ENCODE results near the gene CEP70.
"Not testable (repeated sequence)": the region's sequence is repeated elsewhere in the genome, so short reads cannot be mapped to it uniquely, and the experiment has no call there.

Gene CEP70

DNA sequence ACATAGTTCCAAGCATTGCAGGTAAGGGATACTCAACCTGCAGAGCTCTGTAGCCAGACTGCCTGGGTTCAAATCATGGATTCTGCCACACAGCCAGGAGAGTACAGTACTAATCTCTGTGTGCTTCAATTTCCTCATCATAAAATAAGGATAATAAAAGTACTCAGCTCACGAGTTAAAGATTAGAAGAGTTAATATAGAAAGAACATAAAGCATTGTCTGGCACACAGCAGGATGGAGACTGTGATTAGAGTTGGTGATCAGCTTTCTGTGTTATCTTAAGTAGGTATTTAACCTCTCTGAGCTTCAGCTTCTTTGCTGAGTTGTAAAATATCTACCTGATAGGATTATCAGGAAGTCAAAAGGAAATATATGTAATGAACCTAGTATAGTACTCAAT lies 2.7 kb downstream of the CEP70 start:
- DNase-seq (ENCODE audit: low read depth) = no peak

DNA sequence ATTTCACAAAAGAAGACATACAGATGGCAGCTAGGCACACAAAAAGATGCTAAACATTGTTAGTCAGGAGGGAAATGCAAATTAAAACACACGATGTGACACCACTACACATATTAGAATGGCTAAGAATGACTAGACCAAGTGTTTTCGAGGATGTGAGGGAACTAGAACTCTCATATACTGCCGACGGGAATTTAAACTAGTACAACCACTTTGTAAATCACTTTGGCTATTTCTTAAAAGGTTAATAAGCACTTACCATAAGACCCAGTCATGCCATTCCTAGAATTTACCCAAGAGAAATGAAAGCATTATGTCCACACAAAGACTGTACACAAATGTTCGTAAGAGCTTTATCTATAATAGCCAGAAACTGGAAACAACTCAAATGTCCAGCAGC lies 5.6 kb downstream of the CEP70 start:
- DNase-seq (ENCODE audit: low read depth) = no peak

DNA sequence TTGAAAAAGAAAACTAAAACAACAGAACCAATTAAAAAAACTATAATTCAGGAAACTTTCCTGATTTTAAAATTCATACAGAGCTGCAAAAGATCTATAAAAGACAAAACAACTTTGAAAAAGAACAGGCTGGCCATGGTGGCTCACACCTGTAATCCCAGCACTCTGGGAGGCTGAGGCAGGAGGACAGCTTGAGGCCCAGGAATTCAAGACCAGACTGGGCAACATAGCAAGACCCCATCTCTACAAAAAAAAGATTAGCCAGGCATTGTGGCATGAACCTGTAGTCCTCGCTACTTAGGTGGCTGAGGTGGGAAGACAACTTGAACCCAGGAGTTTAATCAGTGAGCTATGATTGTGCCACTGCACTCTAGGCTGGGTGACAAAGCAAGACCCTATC lies 6.7 kb downstream of the CEP70 start:
- no peak for DNase-seq (ENCODE audit: low read depth)

DNA sequence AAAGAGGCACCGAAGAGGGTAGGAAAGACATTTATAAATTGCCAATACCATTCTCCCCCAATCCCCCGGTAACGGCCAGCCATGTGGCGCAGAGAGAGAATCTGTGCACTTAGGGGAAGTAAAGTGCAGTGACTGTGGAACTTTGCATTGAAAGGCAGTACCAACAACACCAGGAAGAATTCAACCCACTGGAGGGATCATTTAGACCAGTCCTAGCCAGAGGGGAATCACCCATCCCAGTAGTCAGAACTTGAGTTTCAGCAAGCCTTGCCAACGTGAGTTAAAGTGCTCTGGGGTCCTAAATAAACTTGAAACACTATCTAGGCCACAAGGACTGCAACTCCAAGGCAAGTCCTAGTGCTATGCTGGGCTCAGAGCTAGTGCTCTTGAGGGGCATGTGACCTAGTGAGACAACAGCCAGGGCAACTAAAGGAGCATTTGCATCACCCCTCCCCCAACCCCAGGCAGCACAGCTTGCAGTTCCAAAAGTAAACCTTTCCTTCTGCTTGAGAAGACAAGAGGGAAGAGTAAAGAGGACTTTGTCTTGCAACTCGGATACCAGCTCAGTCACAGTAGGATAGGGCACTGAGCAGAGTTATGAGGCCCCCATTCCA lies 15.0 kb downstream of the CEP70 start:
- DNase-seq (ENCODE audit: low read depth) = no peak

DNA sequence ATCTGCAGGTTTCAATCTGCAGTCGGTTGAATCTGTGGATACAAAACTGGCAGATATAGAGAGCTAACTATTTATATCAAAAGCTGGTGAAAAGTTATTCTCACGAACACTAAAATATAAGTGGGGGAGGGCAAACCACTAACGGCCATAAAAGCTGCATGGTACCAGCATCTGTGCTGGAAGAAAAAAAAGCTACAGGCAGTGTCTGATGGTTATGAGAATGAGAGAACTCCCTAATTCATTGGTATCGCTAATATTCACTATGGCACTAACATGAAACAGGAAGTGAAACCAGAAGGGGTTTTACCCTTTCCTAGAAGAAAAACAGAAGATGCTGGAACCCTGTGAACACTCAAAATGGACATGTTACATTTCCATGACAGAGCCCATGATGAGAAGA lies 15.9 kb downstream of the CEP70 start:
- no peak for DNase-seq (ENCODE audit: low read depth)

DNA sequence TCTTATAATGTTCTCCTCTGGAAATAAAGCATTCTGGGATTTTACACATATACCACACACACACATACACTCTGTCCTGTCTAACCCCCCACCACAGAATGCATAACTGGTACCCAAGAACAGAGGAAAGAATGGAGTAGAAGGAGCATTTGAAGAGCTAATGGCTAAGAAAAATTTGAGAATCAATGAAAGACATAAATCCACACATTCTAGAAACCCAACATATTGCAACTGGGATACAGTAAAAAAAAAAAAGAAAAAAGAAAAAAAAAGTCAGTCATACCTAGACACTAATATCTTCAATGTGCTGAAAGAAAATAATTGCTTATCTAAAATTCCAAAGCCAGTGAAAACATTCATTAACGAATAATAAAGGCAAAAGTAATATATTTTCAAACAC lies 20.9 kb downstream of the CEP70 start:
- DNase-seq (ENCODE audit: low read depth) = no peak

DNA sequence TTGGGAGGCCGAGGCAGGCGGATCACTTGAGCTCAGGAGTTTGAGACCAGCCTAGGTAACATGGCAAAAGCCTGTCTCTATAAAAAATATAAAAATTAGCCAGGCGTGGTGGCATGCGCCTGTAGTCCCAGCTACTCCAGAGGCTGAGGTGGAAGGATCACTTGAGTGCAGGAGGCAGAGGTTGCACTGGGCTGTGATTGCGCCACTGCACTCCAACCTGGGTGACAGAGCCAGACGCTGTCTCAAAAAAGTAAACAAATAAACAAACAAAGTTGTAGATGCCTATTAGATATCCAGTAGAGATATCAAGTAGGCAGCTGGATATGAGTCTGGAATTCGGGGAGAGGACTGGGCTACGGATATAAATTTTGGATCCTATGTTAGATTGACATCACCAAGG lies 24.4 kb downstream of the CEP70 start:
- not testable (repeated sequence) for DNase-seq (ENCODE audit: low read depth)

DNA sequence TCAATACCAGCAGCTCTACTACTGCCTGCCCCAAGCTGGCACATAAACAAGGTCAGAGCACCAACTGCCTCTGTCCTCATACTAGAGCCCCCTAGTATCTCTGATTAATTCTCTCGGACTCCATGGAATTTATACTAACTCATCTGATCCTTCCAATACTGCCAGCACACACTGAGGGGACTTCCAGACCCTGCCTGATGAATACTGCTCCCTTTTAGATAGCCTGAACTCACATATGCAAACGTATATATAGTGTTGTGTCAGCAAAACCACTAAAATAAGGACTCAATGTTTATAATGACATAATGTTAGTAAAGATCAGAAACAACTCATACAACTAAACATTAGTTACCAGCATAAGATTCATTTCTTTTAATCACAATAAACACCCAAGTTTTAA lies 25.0 kb downstream of the CEP70 start:
- DNase-seq (ENCODE audit: low read depth) = no peak

DNA sequence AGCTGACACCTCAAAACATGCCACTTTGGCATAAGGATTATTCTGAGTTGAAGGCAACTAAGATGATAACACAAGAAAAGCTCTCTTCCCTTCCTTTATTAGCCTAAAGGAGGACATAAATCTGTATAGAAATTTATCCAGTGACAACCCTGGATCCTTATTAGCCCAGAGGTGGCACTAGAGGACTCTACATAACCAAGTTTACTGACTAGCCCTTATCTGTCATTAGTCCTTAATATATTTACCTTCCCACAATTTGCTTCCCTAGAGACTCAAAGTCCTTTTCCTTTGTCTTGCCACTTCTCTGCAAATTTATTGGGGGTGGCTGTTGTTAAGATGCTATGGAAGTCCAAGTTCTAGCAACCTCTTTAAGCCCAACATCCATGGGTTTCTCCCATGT lies 26.7 kb downstream of the CEP70 start:
- DNase-seq (ENCODE audit: low read depth) = no peak

DNA sequence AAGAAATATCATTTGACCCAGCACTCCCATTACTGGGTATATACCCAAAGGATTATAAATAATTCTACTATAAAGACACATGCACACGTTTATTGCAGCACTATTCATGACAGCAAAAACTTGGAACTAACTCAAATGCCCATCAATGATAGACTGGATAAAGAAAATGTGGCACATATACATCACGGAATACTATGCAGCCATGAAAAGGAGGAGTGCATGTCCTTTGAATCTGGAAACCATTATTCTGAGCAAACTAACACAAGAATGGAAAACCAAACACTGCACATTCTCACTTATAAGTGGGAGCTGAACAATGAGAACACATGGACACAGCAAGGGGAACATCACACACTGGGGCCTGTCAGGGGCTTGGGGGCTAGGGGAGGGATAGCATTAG lies 27.8 kb downstream of the CEP70 start:
- DNase-seq (ENCODE audit: low read depth) = not testable (repeated sequence)

DNA sequence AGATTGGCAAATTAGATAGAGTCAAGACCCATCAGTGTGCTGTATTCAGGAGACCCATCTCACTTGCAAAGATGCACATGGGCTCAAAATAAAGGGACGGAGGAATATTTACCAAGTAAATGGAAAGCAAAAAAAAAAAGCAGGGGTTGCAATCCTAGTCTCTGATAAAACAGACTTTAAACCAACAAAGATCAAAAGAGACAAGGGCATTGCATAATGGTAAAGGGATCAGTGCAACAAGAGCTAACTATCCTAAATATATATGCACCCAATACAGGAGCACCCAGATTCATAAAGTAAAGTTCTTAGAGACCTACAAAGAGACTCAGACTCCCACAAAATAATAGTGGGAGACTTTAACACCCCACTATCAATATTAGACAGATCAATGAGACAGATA lies 31.2 kb downstream of the CEP70 start:
- DNase-seq (ENCODE audit: low read depth) = not testable (repeated sequence)

DNA sequence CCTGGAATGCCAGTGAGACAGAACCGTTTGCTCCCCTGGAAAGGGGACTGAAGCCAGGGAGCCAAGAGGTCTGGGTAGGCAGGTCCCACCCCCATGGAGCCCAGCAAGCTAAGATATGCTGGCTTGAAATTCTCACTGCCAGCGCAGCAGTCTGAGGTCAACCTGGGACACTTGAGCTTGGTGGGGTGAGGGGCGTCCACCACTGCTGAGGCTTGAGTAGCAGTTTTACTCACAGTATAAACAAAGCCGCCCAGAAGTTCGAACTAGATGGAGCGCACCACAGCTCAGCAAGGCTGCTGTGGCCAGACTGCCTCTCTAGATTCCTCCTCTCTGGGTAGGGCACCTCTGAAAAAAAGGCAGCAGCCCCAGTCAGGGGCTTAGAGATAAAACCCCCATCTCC lies 33.6 kb downstream of the CEP70 start:
- DNase-seq (ENCODE audit: low read depth) = no peak

DNA sequence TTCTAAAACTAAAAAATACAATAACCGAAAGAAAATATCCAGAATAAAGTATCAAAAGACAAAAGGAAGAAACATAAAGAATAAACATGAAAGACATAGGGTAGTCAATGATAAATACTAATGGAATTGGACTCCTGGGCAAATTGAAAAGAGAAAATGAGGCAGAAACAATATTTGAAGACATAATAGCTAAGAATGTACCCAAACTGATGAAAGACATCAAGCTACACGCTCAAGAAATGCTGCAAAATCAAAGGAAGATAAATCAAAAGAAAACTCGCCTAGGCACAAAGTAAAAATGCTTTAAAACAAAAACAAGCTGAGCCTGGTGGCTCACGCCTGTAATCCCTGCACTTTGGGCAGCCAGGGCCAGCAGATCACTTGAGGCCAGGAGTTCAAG lies 34.9 kb downstream of the CEP70 start:
- no peak for DNase-seq (ENCODE audit: low read depth)

DNA sequence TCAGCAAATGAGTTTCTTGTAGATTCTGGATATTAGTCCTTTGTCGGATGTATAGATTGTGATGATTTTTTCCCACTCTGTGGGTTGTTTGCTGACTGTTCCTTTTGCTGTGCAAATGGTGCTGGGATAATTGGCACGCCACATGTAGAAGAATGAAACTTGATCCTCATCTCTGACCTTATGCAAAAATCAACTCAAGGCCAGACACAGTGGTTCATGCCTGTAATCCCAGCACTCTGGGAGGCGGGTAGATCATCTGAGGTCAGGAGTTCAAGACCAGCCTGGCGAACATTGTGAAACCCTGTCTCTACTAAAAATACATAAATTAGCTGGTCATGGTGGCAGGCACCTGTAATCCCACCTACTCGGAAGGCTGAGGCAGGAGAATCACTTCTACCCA lies 39.3 kb downstream of the CEP70 start:
- DNase-seq (ENCODE audit: low read depth) = not testable (repeated sequence)

DNA sequence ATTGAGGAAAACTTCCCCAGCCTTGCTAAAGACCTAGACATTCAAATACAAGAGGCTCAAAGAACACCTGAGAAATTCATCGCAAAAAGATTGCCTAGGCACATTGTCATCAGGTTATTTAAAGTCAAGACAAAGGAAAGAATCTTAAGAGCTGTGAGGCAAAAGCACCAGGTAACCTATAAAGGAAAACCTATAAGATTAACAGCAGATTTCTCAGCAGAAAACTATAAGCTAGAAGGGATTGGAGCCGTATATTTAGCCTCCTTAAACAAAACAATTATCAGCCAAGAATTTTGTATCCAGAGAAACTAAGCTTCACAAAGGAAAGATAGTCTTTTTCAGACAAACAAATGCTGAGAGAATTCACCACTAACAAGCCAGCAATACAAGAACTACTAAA lies 43.1 kb downstream of the CEP70 start:
- DNase-seq (ENCODE audit: low read depth) = not testable (repeated sequence)

DNA sequence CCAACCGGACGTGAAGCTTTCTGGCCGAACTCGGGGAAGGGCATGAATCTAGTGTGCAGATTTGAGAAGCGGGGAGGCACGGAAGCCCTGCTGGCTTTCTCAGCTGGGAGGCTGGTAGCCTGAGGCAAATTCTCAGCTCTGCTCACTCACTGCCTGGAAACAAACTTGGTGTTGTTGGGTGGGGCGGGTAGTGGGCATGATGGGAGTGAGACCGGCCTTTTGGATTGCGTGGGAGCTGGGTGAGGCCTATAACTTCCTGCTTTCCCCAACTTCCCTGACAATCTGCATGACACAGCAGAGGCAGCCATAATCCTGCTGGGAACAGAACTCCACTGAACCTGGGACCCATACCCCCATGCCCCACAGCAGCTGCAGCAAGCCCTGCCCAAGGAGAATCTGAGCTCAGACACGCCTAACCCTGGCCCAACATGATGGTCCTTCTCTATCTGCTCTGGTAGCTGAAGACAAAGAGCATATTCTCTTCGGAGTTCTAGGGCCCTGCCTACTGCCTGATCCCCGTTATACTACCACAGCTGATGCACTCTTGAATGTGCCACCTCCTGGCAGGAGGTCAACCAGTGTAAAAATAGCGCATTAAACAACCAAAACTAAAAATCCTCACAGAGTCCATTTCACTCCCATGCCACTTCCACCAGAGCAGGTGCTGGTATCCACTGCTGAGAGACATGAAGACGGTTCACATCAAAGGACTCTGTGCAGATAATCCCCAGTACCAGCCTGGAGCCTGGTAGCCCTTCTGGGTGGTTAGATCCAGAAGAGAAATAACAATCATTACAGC lies 44.7 kb downstream of the CEP70 start:
- no peak for DNase-seq (ENCODE audit: low read depth)

DNA sequence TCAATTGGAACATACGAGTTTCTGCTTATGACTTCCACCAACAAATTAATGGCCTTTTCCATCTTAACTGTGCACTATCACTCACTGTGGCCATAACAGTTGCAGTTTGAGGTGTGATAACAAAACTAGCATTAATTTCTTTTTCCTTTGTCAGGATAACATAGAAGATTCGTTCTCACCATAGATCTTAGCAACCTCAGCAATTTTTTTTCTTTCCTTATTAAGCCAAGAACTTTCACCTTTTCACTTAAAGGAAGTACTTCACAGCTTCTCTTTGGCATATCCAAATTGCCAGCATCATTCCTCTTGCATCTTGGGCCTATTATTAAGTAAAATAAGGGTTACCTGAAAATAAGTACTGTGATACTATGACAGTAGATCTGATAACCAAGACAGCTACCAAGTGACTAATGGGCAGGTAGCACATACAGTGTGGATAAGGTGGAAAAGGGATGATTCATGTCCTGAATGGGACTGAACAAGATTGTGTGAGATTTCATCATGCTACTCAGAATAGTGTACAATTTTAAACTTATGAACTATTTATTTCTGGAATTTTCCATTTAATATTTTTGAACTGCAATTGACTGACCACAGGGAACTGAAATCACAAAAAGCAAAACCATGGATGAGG lies 46.6 kb downstream of the CEP70 start:
- DNase-seq (ENCODE audit: low read depth) = no peak

DNA sequence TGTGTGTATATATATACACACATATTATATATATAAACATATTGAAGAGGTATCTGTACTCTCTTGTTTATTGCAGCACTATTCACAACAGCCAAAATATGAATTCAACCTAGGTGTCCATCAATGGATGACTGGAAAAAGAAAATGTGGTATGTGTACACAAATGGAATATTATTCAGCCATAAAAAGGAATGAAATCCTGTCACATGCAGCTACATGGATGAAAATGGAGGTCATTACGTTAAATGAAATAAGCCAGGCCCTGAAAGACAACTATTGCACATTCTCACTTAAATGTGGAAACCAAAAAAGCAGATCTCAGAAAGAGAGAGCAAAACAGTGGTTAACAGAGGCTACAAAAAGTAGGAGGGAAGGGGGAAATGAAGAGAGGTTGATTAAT lies 49.5 kb downstream of the CEP70 start:
- no peak for DNase-seq (ENCODE audit: low read depth)

DNA sequence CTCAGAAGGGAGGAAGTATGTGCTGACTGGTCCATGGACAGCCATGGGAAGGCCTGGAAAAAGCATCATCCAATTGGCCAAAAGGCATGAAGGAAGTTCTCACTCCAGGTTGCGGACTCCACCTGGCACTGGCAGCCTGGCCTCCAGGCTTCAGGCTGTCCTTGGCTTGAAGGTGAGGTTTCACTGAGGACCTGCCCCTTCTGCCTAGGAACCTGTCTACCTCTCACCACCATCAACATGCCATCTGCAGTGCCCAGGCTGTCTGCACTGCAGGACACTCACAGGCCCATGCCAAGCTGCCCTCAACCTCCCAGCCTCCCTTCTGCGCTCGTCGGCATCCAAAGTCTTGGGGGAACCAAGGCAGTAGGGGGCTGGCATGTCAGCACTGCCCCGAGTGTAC lies 51.1 kb downstream of the CEP70 start:
- no peak for DNase-seq (ENCODE audit: low read depth)

DNA sequence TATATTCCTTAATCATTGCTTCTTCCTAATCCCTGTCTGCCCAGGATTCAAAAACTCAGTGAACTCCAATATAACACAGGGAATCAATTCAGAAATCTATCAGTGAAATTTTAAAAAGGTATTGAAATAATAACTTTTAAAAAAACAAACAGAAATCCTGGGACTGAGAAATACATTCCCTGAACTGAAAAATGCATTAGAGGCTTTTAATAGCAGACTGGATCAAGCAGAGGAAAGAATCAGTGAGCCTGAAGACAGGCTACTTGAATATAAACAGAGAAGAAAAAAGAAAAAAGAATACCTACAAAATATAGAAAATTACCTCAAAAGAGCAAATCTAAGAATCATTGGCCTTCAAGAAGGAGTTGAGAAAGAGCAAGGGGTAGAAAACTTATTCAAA lies 54.7 kb downstream of the CEP70 start:
- DNase-seq (ENCODE audit: low read depth) = no peak

DNA sequence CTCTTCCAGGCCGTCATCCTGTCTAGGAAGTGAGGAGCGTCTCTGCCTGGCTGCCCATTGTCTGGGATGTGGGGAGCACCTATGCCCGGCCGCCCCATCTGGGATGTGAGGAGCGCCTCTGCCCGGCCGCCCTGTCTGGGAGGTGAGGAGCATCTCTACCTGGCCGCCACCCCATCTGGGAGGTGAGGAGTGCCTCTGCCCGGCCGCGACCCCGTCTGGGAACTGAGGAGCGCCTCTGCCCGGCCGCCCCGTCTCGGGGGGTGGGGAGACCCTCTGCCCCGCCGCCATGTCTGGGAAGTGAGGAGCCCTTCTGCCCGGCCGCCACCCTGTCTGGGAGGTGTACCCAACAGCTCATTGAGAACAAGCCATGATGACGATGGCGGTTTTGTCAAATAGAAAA lies 72.6 kb downstream of the CEP70 start:
- DNase-seq (ENCODE audit: low read depth) = not testable (repeated sequence)

DNA sequence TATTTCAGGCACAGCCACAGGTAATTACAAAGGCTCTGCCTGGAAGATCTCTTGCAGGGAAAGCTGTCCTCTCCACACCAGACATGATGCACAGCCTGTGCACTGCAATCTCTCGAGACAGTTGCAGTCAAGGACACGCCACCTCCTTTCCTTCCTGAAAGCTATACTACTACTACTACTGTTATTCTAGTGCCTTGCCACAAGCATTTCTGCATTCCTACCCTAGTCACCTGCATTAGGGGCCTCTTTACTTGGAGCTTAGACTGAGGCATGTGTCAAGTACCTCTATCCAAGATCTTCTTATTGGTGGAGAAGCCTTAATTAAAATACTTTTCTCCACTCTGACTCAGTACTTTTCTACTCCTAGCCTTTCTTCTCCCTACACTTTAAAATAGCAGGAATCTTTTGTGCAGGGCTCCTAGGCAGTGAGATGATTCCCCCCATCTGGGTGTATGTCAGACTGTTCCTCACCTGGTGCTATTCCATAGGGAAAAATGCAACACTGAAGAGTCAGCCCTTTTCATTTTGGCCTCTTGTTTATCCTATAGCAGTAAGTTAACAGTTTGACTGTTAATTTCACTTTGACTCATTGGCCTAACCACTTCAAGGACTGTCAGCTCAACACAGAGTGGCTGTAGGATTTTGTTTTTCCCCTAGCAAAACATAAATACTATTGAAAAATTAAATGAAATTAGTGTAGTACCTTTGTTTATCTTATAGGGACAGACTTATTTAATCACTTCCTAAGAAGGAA lies 80.8 kb downstream of the CEP70 start:
- no peak for DNase-seq (ENCODE audit: low read depth)

DNA sequence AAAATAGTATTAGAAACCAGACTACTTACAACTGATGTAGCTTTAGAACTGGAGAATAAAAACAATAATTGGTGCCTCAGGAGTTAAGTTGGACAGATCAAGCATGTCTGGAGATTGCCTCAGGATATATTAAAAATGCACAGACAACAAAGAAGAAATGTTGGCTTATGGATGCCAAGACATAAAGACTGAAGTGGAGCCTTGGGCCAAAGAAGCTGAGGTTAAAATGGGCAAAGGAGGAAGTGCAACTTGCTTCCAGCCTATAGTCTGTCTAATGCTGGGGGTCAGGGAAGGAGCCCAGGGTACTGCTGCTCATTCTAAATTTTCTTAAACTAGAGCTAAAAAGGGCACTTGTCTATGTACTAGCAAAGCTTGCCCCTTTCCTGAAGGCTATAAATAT lies 82.1 kb downstream of the CEP70 start:
- no peak for DNase-seq (ENCODE audit: low read depth)
